HEK293 (cell line): ENCODE data around the gene FSCN2.

Experiments used
- BCL11B ChIP-seq: fragments of 450-650 bp; formaldehyde crosslinking; IDR thresholded peaks from 2 replicates; pipeline ENCODE4 v1.5.1; 2016; ENCODE audit warnings: low read depth, missing biosample characterization, missing genetic modification characterization
- CTCF ChIP-seq: fragments of 450-650 bp; formaldehyde crosslinking; IDR thresholded peaks from 2 replicates; pipeline ENCODE4 v1.5.1; 2016; ENCODE audit warnings: missing biosample characterization, missing genetic modification characterization
- OSR2 ChIP-seq: fragments of 450-650 bp; formaldehyde crosslinking; IDR thresholded peaks from 2 replicates; pipeline ENCODE4 v1.5.1; 2016; ENCODE audit warnings: missing biosample characterization, missing genetic modification characterization
- REST ChIP-seq: fragments of 450-650 bp; formaldehyde crosslinking; IDR thresholded peaks from 2 replicates; pipeline ENCODE4 v1.5.1; 2016; ENCODE audit warnings: missing biosample characterization, missing genetic modification characterization
- SP2 ChIP-seq: fragments of 450-650 bp; formaldehyde crosslinking; IDR thresholded peaks from 2 replicates; pipeline ENCODE4 v1.5.1; 2016; ENCODE audit warnings: missing biosample characterization, missing genetic modification characterization
- TCF7L2 ChIP-seq: IDR thresholded peaks from 2 replicates; pipeline ENCODE4 v1.6.1; 2011; ENCODE audit warnings: low read depth, mild to moderate bottlenecking, inconsistent platforms, low read length, moderate library complexity, borderline replicate concordance
- YY1 ChIP-seq: fragments of 450-650 bp; formaldehyde crosslinking; IDR thresholded peaks from 2 replicates; pipeline ENCODE4 v1.5.1; 2018; ENCODE audit warnings: missing biosample characterization, missing genetic modification characterization
- ZFP37 ChIP-seq: fragments of 450-650 bp; formaldehyde crosslinking; IDR thresholded peaks from 2 replicates; pipeline ENCODE4 v1.5.1; 2016; ENCODE audit warnings: missing biosample characterization, missing genetic modification characterization

GRCh38 chr17:81492202-81492601 is 36.0 kb upstream of the FSCN2 start:
- TF ChIP-seq REST (tag by site-specific recombination), result no peak
- TF ChIP-seq OSR2 (tag by site-specific recombination), result no peak
- TF ChIP-seq CTCF (tag by site-specific recombination), result no peak
- no peak for TF ChIP-seq ZFP37
- TF ChIP-seq TCF7L2, result no peak
- TF ChIP-seq BCL11B (tag by site-specific recombination), result no peak
- TF ChIP-seq YY1 (tag by site-specific recombination), result no peak
- TF ChIP-seq SP2 (tag by site-specific recombination), result no peak
